GM21825 (cell line): ENCODE measurements around the gene CUL4A.
"Not testable (repeated sequence)": the region's sequence is repeated elsewhere in the genome, so short reads cannot be mapped to it uniquely, and the experiment has no call there.

Experiments
- ATAC-seq: cut with Tn5 transposase; IDR thresholded peaks from one replicate; pipeline ENCODE4 v1.9.1; 2021; ENCODE audit warnings: mild to moderate bottlenecking, moderate library complexity; ENCODE audit not compliant: unreplicated experiment

Gene CUL4A

DNA sequence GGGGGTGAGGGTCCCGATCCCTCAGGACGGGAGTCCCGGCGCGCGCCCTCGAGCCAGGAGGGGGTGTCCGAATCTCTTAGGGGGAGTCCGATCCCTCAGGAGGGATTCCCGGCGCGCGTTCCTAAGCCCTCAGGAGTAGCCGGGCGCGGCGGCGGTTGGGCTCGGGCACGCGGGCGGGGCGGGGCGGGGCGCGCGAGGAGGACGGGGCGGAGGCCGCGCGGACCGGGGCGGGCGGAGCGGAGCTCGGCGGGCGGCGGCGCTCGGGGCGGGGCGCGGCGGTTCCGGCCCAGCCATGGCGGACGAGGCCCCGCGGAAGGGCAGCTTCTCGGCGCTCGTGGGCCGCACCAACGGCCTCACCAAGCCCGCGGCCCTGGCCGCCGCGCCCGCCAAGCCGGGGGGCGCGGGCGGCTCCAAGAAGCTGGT, at the start of gene CUL4A:
CUL4A (plus strand) TSS at position 278 of the 423 bp plus-strand sequence; CDS start at position 293, 15 bp downstream.
- ATAC-seq, result peak; percentile 47

DNA sequence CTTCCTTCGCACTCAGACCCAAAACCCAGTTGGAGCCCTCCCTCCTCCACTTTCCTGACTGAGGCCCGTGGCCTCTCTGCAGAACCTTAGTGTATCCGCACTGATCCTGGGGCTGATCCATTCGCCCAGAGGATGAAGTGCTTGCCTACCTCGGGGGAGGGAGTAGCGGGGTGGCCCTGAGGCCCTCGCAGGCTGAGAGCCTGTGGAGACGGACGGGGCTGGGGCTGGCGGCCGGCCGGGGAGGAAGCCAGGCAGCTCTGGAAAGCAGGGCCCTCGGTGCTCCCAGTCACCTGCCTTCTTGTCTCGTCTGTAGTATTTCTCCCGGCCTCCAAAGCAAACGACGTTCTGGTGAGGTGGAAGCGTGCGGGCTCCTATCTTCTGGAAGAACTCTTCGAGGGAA, 49.7 kb upstream of the CUL4A start:
- no peak for ATAC-seq

DNA sequence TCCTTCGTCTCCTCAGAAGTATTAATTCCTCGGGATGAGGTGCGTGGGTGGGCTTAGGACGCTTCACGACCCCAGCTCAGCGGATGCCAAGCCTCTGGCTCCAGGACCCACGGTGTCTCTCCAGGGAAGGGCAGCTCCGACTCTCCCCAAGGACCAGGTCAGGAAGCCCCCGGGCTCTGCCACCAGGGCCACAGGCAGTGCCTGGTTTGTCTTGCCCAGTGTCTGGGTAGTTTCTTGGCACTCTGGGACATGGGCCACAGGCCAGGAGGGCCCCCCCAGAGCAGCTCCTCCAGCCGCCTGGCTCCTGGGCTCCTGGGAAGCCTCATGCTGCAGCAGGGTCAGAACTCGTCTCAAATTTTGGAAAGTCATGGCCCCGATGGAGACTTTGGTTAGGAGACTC, 48.4 kb upstream of the CUL4A start:
- ATAC-seq, result no peak

DNA sequence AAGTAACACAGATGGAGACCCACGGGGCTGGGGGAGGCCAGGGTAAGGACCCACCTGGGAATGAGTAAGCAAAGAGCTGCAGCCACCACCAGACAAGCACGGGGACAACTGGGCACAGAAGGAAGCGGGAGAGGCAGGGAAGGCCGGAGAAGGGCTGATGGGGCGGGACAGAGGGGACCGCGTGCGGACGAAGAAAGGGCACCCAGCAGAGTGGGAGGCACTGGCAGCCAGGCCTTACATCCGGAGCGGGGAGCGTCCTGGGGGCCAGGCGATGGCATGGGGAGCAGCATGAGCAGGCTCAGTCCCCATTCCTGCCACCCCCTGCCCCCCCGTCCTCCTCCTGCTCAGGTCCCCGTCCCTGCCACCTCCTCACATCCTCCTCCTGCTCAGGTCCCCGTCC, 48.0 kb upstream of the CUL4A start:
- no peak for ATAC-seq

DNA sequence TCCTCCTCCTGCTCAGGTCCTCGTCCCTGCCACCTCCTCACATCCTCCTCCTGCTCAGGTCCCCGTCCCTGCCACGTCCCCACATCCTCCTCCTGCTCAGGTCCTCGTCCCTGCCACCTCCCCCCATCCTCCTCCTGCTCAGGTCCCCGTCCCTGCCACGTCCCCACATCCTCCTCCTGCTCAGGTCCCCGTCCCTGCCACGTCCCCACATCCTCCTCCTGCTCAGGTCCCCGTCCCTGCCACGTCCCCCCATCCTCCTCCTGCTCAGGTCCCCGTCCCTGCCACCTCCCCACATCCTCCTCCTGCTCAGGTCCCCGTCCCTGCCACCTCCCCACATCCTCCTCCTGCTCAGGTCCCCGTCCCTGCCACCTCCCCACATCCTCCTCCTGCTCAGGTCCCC, 47.4 kb upstream of the CUL4A start:
- ATAC-seq, result not testable (repeated sequence)

DNA sequence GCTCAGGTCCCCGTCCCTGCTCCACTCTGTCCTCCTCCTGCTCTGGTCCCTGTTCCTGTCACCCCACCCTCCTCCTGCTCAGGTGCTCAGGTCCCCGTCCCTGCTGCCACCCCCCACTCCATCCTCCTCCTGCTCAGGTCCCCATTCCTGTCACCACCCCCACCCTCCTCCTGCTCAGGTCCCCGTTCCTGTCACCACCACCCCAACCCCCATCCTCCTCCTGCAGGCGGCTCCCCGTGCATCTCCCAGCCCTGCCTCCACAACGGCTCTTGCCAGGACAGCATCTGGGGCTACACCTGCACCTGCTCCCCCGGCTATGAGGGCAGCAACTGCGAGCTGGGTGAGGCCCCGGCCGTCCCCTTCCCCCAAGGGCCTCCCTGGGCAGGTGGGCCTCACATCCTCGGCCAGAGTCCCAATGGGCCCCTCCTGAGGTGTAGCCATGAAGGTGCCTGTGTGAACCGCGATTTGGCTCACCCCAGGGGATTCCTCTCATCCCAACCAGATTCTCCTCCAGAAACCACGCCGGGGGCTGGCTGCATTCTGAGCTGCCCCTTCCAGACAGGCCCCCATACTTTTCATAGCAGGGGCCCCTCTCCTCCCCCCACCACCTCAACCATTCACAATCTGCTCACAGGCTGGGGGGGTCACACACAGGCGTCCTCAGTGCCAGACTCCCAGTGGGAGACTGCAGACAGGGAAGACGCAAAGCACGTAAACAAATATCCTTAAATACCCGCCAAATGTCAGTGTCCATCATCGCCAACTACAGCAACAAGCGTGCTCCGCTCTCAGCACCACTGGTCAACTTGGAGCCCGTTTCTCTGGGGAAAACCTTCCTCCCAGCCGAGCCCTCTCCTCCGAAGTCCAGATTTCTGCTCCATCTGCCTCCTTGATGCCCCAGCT, 46.4 kb upstream of the CUL4A start:
- no peak for ATAC-seq

DNA sequence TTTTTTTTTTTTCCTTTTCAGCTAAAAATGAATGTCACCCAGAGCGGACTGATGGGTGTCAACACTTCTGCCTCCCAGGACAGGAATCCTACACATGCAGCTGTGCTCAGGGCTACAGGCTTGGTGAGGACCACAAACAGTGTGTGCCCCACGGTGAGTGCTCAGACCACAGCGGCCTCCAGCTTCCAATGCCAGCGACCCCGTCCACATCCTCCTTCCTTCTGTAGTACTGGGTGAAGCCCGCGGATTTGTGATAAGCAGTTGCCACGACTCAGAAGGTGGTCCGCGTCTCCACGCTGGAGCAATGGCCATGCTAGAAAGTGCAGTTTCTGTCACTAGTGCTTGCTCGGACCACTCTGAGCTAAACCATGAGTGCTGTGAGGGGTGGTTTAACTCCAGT, 44.9 kb upstream of the CUL4A start:
- no peak for ATAC-seq

DNA sequence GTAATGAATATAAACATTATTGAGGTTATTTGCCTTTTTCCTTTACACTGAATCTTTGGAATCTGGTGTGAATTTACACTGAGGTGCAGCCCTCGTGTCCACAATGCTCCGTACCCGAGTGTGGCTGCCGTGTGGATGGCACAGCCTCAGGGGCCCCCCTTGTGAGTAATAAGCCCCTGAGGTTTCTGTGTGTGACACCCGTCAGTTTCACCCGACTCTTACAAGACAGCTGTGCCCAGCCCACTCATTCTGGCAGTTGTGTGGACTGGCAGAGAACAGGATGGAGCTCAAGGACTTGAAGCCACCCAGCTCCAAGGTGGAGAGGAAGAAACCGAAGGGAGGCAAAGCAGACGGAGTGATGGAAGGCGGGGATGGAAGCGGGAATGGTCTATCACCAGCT, 43.1 kb upstream of the CUL4A start:
- no peak for ATAC-seq

DNA sequence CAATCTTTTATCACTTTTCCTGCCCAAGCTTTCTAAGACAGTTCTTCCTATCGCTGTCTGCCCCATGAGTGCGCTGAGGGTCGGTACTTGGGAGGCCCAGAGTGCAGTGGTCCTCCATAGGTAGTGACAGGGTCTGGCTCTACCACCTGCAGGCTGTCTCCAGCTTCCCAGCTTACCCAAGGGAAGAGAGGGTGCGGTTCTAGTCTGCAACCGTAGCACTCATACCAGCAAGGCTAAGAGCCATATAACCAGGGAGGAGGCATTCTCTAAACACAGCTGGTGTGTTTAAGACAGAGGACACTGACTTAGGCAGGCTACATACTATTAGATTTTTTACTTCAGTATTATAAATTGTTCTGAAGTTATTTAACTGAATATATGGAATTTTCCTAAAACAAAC, 42.7 kb upstream of the CUL4A start:
- no peak for ATAC-seq

DNA sequence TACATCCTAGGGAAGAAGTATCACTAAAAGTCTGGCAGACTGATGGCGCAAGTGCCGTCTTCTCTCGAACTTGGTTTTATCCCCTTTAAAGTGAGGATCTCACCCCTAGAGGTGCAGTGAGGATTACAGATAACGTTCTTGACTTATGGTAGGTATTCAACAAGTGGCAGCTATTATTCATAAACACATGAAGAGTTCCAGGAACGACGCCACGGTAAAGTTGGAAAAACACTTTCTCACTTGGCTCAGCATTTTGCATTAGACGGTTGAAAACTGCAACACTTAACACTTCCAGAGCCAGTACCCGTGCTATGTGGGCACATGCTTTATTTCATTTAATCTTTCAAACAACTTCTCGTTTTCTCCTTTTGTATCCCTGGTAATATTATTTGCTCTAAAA, 42.3 kb upstream of the CUL4A start:
- no peak for ATAC-seq

DNA sequence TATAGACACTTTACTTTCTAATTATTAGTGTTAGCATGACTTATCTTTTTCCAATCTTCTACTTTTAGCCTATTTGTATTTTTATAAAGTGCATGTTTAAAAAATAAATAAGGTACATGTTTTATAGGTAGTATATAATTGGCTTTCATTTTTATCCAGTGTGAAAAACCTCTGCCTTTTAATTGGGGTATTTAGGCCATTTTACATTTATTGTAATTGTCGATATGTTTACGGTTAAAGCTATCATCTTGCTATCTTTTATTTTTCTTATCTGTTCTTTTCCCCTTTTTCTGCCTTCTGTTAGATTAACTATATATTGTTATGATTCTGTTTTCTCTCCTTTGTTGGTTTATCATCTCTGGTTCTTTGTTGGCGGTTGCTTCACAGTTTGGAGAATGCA, 41.8 kb upstream of the CUL4A start:
- no peak for ATAC-seq

DNA sequence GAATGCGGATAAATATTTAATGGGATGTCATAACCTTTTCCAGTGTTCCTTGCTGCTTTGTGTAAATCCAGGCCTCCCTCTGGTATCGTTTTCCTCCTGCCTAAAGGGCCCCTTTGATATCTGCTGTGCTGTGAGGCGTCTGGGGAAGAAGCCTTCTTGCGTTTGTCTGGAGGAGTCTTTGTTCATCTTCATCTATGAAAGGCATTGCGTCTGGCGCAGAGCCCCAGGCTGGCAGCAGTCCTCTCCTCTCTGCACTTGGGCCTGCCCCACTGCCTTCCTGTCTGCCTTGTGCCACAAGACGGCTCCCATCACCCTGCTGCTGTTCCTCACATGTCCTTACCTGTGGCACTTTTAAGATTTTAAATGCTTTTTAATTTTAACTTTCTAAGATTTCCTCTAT, 41.2 kb upstream of the CUL4A start:
- ATAC-seq, result no peak

DNA sequence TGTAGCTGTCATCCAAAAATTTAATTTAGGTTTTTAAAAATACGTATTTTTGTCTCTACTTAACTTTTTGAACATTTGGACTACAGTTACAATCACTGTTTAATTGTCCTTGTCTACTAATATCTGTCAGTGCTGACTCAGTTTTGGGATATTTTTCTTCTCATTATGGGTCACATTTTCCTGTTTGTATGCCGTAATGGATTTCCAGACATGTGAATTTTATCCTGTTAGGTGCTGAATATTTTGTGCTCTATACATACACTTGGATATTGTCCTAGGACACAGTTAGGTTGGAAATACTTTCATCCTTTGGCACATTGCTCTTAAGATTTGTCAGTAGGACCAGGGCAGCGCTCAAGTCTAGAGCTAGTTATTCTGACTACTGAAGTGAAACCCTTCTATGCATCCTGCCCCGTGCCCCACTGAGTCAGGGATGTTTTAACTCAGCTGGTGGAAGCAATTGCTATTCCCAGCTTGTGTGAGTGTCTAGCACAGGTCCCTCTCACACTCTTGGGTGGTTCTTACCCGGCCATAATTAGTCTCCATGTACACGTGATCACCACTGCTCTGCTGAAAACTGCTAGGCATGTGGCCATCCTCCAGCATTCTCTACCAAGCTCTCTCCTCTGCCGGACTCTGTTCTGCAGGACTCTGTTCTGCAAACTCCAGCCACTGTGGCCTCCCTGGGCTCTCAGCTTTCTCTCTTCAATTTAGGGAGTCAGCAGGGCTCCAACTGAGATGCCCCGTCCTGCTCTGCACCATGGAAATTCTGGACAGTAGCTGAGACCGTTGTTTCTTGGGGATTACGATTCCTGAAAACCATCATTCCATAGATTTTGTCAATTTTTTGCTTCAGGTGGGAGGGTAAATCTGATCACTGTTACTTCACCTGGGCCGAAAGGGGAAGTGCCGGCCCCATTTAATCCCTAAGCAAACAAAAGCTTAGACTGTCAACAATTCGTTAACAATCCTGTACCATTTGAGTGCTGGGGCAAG, 39.8 kb upstream of the CUL4A start:
- no peak for ATAC-seq

DNA sequence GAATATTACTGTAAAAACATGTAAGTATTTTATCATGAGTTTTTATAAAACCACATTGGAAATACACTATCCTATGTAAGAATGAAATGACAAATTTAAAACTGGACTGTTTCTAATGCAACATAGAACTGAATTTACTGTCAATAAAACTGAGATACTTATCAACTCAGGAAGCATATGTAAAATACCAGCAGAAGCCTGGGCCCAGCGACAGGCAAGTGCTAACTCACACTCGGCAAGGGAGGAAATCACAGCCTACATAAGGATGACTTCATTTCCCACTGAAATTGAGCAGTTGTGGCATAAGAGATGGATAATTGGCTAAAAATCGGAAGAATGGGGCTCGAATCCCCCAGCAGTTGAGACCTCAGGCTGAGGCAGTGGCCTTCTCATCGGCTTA, 38.9 kb upstream of the CUL4A start:
- ATAC-seq, result no peak

DNA sequence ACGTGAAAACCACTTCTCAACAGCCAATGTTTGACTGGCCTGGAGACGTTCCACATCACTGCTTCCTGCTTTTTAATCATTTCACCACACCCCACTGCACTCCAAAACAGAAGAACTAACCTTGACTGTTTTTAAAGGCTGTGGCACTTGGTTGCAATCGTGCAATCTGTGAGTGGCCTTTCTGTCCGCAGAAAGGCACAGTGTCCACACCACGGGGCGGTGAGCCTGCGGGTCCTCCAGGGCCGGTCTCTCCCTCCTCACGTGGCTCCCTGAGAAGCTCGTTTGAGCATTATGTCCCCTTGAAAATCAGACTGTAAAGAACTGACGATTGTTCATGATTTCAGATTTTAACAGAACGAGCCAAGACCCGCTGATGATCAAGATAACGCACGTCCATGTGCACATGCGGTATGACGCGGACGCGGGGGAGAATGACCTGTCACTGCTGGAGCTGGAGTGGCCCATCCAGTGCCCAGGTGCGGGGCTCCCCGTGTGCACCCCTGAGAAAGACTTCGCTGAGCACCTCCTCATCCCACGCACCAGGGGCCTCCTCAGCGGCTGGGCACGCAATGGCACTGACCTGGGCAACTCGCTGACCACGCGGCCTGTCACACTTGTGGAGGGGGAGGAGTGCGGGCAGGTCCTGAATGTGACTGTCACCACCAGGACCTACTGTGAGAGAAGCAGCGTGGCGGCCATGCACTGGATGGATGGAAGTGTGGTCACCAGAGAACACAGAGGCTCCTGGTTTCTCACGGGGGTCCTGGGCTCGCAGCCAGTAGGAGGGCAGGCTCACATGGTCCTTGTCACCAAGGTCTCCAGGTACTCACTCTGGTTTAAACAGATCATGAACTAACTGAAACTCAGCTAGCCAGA, 37.9 kb upstream of the CUL4A start:
- no peak for ATAC-seq

DNA sequence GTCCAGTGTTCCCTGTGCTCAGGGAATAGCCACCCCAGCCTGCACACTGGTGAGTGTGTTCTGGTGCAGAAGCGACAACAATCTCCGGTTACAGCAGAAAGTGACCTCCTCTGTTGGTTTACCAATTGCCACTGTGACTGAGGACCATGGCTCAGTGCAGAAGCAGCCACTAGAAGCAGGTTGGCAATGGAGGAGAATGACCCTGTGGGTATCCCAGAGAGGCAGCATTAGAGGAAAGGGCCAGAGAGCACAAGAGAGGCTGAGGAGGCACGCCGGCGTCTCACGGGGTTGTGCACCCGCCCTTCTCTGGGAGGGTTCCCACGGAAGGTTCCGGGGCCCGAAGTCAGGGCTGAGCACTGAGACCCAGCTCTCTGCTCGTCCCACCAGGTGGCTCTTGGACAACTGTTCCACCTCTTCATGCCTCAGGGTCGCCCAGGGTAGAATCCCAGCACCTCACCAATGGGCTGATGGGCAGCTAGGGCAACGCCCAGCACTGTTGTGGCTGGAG, 36.9 kb upstream of the CUL4A start:
- no peak for ATAC-seq

DNA sequence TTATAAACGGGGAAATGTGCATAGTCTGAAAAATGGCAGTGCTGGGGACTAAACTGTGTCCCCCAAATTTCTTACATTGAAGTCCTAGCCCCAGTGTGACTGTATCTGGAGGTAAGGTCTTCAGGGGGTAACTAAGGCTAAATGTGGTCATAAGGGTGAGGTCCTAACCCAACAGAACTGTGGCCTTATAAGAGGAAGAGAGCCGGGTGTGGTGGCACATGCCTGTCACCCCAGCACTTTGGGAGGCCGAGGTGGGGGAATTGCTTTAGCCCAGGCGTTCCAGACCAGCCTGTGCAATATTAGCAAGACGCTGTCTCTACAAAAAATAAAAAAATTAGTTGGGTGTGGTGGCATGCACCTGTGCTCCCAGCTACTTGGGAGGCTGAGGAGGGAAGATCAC, 33.1 kb upstream of the CUL4A start:
- ATAC-seq, result no peak

DNA sequence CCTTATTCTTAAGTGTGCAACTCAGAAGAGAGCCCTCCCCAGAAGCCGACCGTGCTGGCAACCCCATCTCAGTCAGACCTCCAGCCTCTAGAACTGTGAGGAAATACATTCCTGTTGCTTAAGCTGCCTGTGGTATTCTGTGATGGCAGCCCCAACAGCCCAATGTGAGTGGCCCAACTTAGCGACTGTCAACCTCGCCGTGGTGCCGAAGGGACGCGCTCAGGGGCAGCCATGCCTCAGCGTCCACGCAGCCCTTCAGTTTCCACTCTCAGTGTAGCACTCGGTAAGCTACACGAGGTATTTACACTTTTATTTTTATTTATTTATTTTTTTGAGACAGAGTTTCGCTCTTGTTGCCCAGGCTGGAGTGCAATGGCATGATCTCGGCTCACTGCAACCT, 32.6 kb upstream of the CUL4A start:
- no peak for ATAC-seq

DNA sequence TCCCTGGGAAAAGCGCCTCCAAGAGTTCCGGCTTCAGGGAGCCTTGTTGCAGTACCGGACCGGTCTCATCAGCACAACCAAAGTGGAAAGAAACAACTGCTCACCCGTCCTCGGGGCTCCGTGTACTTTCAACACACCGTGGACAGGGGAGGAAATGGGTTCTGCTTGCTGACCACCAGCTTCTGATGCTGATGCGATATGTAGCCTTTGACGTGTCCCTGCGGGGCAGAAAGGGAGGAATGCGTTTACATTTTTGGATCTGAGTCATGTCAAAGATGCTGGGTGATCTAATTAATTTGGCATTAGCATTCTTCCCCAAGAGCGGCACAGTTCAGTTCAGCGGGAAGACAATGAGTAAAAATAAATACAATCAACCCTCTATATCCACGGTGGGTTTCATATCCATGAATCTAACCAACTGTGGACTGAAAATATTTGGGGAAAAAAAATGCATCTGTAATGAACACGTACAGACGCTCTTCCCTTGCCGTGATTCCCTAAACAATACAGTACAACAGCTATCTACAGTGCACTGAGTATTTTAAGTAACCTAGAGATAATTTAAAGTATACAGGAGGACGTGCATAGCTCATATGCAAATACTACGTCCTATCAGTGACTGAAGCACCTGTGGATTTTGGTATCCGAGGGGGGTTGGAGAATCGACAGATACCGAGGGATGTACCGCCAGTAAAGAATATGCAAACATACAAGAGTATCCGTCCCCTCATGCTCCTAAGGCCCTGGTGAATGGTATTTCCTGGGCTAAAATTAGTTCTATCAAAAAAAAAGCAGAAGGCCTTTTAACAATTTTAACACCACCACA, 31.1 kb upstream of the CUL4A start:
- ATAC-seq, result no peak

DNA sequence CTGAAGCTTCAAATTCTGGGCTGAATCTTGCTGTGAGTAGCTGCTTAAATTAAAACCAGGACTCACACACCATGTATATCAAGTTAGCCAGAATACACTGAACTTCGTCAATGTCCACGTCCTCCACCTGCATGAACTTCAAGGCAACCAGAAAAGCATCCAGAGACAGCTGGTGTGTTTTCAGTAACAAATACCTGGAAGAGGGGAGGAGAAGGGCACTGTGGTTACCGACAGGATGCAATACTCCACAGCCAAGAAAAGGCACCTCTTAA, 30.6 kb upstream of the CUL4A start:
- ATAC-seq, result no peak
